Measurements from ENCODE around the gene UGGT1.
"Not testable (repeated sequence)": the region's sequence is repeated elsewhere in the genome, so short reads cannot be mapped to it uniquely, and the experiment has no call there.

DNA sequence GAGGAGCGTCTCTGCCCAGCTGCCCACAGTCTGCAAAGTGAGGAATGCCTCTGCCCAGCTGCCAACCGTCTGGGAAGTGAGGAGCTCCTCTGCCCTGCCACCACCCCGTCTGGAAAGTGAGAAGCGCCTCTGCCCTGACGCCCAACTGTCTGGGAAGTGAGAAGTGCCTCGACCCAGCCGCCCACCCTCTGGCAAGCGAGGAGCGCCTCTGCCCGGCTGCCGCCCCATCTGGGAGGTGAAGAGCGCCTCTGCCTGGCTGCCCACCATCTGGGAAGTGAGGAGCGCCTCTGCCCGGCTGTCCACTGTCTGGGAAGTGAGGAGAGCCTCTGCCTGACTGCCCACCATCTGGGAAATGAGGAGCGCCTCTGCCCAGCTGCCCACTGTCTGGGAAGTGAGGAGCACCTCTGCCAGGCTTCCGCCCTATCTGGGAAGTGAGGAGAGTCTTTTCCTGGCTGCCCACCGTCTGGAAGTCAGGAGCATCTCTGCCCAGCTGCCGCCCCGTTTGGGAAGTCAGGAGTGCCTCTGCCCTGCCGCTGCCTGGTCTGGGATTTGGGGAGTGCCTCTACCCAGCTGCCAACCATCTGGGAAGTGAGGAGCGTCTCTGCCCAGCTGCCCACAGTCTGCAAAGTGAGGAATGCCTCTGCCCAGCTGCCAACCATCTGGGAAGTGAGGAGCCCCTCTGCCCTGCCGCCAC is 117.8 kb downstream of the UGGT1 start:
- TF ChIP-seq, protein P1, sequence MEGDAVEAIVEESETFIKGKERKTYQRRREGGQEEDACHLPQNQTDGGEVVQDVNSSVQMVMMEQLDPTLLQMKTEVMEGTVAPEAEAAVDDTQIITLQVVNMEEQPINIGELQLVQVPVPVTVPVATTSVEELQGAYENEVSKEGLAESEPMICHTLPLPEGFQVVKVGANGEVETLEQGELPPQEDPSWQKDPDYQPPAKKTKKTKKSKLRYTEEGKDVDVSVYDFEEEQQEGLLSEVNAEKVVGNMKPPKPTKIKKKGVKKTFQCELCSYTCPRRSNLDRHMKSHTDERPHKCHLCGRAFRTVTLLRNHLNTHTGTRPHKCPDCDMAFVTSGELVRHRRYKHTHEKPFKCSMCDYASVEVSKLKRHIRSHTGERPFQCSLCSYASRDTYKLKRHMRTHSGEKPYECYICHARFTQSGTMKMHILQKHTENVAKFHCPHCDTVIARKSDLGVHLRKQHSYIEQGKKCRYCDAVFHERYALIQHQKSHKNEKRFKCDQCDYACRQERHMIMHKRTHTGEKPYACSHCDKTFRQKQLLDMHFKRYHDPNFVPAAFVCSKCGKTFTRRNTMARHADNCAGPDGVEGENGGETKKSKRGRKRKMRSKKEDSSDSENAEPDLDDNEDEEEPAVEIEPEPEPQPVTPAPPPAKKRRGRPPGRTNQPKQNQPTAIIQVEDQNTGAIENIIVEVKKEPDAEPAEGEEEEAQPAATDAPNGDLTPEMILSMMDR (IDR thresholded peaks at IDR 0.05; ENCODE audit: low read depth, low read length, poor library complexity, severe bottlenecking), result not testable (repeated sequence)
- not testable (repeated sequence) for TF ChIP-seq EZH2phosphoT487 (IDR thresholded peaks at IDR 0.05; ENCODE audit: borderline replicate concordance, low read length)

All from DOHH2 (cell line).